ENCODE measurements around the gene TIMELESS.

The TIMELESS gene

DNA sequence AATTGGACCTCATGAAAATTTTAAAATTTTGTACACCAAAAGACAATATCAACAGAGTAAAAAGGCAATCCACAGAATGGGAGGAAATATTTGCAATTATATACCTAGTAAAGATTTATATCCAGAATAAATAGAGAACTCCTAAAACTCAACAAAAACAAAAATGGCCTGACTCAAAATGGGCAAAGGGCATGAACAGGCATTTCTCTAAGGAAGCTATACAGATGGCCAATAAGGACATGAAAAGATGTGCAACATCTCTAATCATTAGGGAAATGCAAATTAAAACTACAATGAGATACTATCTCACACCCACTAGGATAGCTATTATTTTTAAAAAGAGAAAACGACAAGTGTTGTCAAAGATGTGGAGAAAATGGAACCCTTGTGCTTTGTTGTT is 75.7 kb downstream of the TIMELESS start:
- Mint-ChIP-seq H3K4me3 (no peak overlapping the region), H3K9me3 (no peaks in the 10 kb centered on the region), H3K4me1 (ENCODE audit: low read depth) (no peaks in the 10 kb centered on the region), H3K27ac (no peak overlapping the region), H3K36me3 (ENCODE audit: low read depth) (no peaks in the 10 kb centered on the region), H3K27me3 (ENCODE audit: low read depth) (peaks cover 16% of the 10 kb centered on the region)

DNA sequence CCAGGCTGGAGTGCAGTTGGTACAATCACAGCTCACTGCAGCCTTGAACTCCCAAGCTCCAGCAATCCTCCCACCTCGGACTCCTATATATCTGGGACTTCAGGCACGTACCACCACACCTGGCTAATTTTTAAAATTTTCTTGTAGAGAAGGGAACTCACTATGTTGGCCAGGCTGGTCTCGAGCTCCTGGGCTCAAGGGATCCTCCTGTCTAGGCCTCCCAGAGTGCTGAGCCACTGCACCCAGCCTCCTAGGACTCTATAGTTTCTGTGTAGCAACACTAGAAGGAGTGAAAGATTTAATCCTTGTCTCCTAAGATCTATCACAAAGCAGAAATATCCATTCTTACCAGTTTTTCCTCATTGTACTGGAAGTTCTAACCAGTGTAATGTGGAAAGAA is 82.3 kb downstream of the TIMELESS start:
- no peaks in the 10 kb centered on the region for H3K4me1 Mint-ChIP-seq (ENCODE audit: low read depth)
- H3K9me3 Mint-ChIP-seq = no peaks in the 10 kb centered on the region
- no peak overlapping the region for H3K4me3 Mint-ChIP-seq
- H3K27ac Mint-ChIP-seq = no peak overlapping the region
- H3K27me3 Mint-ChIP-seq (ENCODE audit: low read depth) = peaks cover 13% of the 10 kb centered on the region
- no peaks in the 10 kb centered on the region for H3K36me3 Mint-ChIP-seq (ENCODE audit: low read depth)

Measured in T-helper 1 cell treated with Interleukin-12 subunit alpha and Interleukin-12 subunit beta and Interleukin-4 antibody, amounts not matched to agents 30 μg/mL and 1 μg/mL, for 36 hours (primary cell).